GM19397 (cell line): Measurements from ENCODE around the gene APOO.

Source experiments
- ATAC-seq: cut with Tn5 transposase; IDR thresholded peaks from one replicate; pipeline ENCODE4 v1.9.1; 2021; ENCODE audit warnings: mild to moderate bottlenecking, moderate library complexity; ENCODE audit not compliant: unreplicated experiment

APOO gene

GRCh38 chrX:23821847-23822246 lies 85.9 kb downstream of the APOO start:
- no peak for ATAC-seq

- ATAC-seq, result no peak
Observed at GRCh38 chrX:23820235-23820782, 87.4 kb downstream of the APOO start.

GRCh38 chrX:23819385-23820234 lies 88.1 kb downstream of the APOO start:
- ATAC-seq, result no peak

GRCh38 chrX:23817979-23818336 lies 89.8 kb downstream of the APOO start:
- ATAC-seq, result no peak

GRCh38 chrX:23816179-23816578 lies 91.6 kb downstream of the APOO start:
- ATAC-seq, result no peak

GRCh38 chrX:23815376-23815775 lies 92.4 kb downstream of the APOO start:
- no peak for ATAC-seq

GRCh38 chrX:23813808-23814207 lies 93.9 kb downstream of the APOO start:
- no peak for ATAC-seq

- no peak for ATAC-seq
Observed at GRCh38 chrX:23811656-23812055, 96.1 kb downstream of the APOO start.

- no peak for ATAC-seq
Observed at GRCh38 chrX:23811108-23811651, 96.6 kb downstream of the APOO start.

GRCh38 chrX:23810279-23810678 lies 97.5 kb downstream of the APOO start:
- ATAC-seq, result no peak

- no peak for ATAC-seq
Observed at GRCh38 chrX:23805389-23805788, 102.3 kb downstream of the APOO start.

- no peak for ATAC-seq
Observed at GRCh38 chrX:23804578-23804977, 103.2 kb downstream of the APOO start.

GRCh38 chrX:23803931-23804381 lies 103.8 kb downstream of the APOO start:
- no peak for ATAC-seq

GRCh38 chrX:23802431-23802830 lies 105.3 kb downstream of the APOO start:
- ATAC-seq, result no peak

GRCh38 chrX:23799469-23800065 lies 108.2 kb downstream of the APOO start:
- ATAC-seq, result no peak

GRCh38 chrX:23797371-23798128 lies 110.2 kb downstream of the APOO start:
- ATAC-seq, result no peak

- ATAC-seq, result no peak
Observed at GRCh38 chrX:23795221-23795620, 112.5 kb downstream of the APOO start.

GRCh38 chrX:23792861-23793553 lies 114.7 kb downstream of the APOO start:
- ATAC-seq, result no peak

GRCh38 chrX:23790155-23790497 lies 117.6 kb downstream of the APOO start:
- ATAC-seq, result no peak

- ATAC-seq, result no peak
Observed at GRCh38 chrX:23789386-23790154, 118.2 kb downstream of the APOO start.
